GM21360 (cell line): ENCODE results near the gene GIN1.
A peak's percentile ranks its signal among the peaks of the same experiment; 100 is the strongest.
"Not testable (repeated sequence)": the region's sequence is repeated elsewhere in the genome, so short reads cannot be mapped to it uniquely, and the experiment has no call there.

Experiments used
- ATAC-seq: cut with Tn5 transposase; IDR thresholded peaks from one replicate; pipeline ENCODE4 v1.9.1; 2021; ENCODE audit warnings: mild to moderate bottlenecking, moderate library complexity; ENCODE audit not compliant: unreplicated experiment

Gene GIN1

DNA sequence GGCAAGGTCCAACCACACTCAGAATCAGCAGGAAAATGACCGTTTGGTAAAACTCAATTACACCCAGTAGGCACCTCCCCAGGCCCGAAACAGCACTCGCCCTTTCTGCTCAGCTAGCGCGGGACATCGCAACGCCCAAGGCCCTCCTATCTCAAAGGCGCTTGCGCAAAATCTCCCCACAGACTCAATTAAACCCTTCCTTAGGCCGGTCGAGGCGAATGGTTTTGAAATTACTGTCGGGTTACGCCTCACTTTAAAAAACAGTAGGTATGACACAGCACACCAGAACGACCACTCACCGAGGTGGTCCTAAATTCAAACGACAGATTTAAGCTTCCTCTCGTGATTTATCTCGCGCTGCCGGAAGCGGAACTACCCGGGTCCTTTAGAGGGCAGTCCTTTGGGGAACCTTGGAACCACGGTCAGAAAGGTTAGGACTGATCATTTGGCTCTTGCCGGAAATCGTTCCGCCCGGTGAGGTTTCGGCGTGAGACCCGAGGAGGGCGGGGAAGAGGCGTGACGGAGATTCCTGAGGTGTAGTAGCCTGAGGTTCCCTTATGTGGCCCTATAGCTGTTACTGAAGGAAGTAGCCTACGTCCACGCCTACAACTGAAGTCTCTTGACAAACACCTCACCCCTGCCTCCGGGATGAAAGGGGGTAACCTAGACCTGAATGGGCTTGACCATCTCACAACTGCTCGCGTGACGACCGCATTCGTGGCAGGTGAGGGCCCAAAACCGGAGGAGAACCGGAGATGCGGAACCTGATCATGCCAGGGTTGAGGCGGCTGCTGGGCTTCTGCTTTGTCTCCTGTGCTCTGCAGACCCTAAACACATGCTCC lies at the start of gene GIN1, which contains the start of gene PPIP5K2:
GIN1 (minus strand) TSS at position 374 of the 842 bp plus-strand sequence. CDS start 11,431 bp downstream, outside the sequence.
PPIP5K2 (plus strand) TSS at position 537 of the 842 bp plus-strand sequence. CDS start 9,289 bp downstream, outside the sequence.
- peak; percentile 93 for ATAC-seq

GRCh38 chr5:103166706-103167105 lies 46.8 kb upstream of the GIN1 start:
- ATAC-seq: no peak

- no peak for ATAC-seq
Measured at GRCh38 chr5:103151156-103151555, 31.2 kb upstream of the GIN1 start.

GRCh38 chr5:103148213-103148612 lies 28.3 kb upstream of the GIN1 start:
- no peak for ATAC-seq

DNA sequence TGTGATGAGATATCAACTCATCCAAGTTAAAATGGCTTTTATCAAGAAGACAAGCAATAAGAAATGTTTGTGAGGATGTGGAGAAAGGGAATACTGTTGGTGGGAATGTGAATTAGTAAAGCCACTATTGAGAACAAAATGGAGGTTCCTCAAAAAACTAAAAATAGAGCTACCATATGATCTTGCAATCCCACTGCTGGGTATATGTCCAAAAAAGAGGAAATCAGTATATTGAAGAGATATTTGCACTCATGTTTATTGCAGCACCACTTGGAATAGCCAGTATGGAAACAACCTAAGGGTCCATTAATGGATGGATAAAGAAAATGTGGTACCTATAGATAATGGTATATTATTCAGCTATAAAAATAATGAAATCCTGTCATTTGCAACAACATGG lies 25.3 kb upstream of the GIN1 start:
- no peak for ATAC-seq

GRCh38 chr5:103142132-103142531 lies 22.2 kb upstream of the GIN1 start:
- ATAC-seq: not testable (repeated sequence)

DNA sequence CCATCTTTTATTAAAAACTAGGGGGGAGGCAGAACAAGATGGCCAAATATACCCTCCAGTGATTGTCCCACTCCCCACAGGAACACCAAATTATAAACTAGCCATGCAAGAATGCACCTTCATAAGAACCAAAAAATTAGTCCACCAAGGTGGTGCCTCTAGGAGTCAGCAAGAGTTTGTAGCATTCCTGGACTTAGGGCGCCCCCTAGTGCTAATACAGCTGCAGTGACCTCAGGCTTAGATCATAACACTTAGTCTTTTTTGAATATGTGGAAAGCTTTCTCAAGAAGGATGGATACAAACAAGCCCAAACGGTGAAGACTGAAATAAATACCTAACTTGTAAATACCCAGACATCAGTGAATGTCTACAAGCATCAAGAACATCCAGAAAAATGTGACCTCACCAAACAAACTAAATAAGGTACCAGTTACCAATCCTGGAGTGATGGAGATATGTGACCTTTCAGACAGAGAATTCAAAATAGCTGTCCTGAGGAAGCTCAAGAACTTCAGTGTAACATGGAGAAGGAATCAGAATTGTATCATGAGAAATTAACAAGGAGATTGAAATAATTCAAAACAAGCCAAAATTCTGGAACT lies 19.4 kb upstream of the GIN1 start:
- peak; percentile 98 for ATAC-seq

- no peak for ATAC-seq
Measured at GRCh38 chr5:103138202-103138690, 18.3 kb upstream of the GIN1 start.

GRCh38 chr5:103135461-103135860 lies 15.5 kb upstream of the GIN1 start:
- no peak for ATAC-seq

GRCh38 chr5:103133231-103133630 lies 13.3 kb upstream of the GIN1 start:
- no peak for ATAC-seq

DNA sequence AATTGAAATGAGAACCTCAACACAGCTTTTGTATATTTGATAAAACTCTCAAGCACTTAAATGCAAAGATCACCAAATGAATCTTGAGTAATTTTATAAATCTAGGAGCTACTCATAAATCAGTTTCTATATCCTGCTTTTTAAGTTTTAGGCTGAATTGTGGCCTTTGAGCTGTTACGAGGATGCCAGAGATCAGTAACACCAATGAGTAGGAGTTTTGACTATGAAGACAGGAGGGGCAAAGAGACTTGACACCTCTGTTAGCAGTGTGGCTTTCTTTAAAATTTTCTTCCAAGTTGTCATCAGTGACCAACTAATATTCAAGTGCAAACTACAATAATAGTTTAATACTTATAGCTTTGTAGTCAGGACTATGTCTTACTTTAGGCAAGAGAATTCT lies 12.7 kb upstream of the GIN1 start:
- no peak for ATAC-seq

- no peak for ATAC-seq
Measured at GRCh38 chr5:103128202-103128601, 8.3 kb upstream of the GIN1 start.

GRCh38 chr5:103127292-103127817 lies 7.4 kb upstream of the GIN1 start:
- no peak for ATAC-seq

DNA sequence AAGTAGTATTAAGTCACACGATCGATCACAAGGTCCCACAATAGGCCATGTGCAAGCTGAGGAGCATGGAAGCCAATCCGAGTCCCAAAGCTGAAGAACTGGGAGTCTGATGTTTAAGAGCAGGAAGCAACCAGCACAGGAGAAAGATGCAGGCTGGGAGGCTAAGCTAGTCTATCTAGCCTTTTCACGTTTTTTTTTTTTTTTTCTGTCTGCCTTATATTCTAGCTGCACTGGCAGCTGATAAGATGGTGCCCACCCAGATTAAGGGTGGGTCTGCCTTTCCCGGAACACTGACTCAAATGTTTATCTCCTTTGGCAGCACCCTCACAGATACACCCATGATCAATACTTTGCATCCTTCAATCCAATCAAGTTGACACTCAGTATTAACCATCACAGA lies 6.6 kb upstream of the GIN1 start:
- no peak for ATAC-seq

DNA sequence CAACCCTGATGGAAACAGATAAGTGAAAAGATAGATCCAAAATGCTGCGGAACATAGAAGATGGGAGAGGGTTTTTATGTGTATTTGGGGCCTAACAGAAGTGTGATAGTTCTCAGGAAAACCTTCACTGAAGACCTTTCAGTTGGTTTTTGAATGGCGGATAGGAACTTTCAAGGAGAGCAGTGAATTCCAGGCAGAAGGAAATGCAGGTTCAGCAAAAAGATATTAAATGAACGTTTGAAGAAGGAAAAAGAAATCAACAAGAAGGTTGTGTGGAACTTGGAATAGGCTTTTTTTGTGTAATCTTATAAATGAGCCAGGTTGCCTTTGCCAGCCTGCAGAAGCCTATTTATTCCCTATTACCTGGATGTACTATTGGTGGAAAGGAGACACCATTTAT lies 2.3 kb upstream of the GIN1 start:
- ATAC-seq: no peak

GRCh38 chr5:103120607-103121200 lies 766 bp upstream of the GIN1 start:
- no peak for ATAC-seq

GRCh38 chr5:103119070-103119764 lies 721 bp downstream of the GIN1 start:
- no peak for ATAC-seq

DNA sequence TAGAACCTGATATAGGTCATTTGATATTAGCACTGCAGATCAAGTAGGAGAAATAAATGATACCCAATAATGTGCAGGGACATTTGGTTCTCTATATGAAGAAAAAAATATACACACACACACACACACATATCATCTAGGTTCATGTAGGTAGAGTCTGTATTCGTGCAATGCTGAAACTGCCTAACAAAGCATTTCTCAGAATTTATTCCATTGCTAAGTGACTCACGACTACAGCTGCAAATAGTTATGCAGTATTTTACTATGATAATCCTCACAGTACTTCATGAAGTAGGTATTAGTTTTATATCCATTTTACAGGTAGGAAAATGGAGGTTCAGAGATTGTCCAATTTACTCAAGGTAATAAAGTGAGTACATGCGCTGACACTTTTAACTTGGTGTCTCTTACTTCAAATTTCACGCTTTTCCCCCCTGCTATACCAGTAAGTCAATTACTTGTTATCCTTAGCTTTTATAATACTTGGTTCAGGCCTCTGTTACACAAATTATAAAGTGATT lies 2.4 kb downstream of the GIN1 start:
- ATAC-seq: no peak

GRCh38 chr5:103114440-103114839 lies 5.5 kb downstream of the GIN1 start:
- ATAC-seq: no peak

DNA sequence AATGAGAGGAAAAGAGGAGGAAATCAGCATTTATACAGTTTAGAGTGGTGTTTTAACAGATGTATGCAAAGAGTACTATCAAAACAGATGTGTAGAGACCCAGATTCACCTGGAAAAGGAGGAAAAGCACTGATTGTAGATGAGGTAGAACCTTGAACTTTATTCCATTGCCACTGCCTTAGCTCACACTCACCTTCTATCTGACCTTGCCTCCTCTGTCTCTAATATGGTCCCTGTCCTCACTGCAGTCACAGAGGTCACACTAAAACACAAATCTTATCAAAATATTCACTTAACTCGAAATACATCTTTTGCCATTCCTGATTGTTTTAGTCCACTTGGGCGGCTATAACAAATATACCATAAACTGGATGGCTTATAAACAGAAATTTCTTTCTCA lies 7.0 kb downstream of the GIN1 start:
- ATAC-seq: no peak

DNA sequence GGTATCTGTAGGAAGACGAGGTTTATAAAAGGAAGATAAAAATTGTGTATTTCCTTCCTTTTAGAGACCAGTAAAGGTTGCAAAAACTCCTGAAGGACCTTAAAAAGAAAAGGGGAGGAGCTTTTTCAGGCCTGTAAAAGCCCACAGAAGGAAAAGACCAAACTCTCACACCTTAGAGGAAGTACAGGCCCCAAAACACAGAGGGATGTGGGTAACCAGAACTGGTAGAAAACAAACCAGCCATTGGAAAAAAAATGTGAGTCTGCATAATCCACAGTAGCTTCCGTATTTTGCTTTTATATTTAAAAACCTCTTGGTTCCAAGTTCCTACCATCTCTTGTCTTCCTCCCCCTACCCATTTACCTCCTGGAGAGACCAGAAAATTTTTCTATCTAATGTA lies 8.5 kb downstream of the GIN1 start:
- ATAC-seq: no peak
